Neural cell (in vitro differentiated cells): ENCODE results near the gene TAF11. TPM values are rescaled to one million over a fixed set of nuclear protein-coding genes. Genes with fewer than 3 reads are reported as not detected.

Source experiments
- H2AFZ ChIP-seq: fragments of 200-600, 300-800 bp; sonication (generic), shearing (Covaris generic); 2 replicates; pipeline ENCODE4 v1.6.0; 2014; ENCODE audit warnings: low read depth, mild to moderate bottlenecking, antibody characterized with exemption, low read length, moderate library complexity
- H3F3A ChIP-seq: fragments of 200-600 bp; shearing (Covaris generic); 2 replicates; pipeline ENCODE4 v1.6.1; 2016; ENCODE audit warnings: mild to moderate bottlenecking, moderate library complexity, mixed read lengths, antibody characterized with exemption, low read length; ENCODE audit not compliant: insufficient read depth, poor library complexity, severe bottlenecking
- H3K27ac ChIP-seq: fragments of 200-600, 300-800 bp; sonication (generic), shearing (Covaris generic); 2 replicates; pipeline ENCODE4 v1.5.1; 2014; ENCODE audit warnings: mild to moderate bottlenecking, low read length, moderate library complexity
- H3K27me3 ChIP-seq: fragments of 300-800, 200-600 bp; sonication (generic), shearing (Covaris generic); 2 replicates; pipeline ENCODE4 v1.6.0; 2014; ENCODE audit warnings: mild to moderate bottlenecking, low read depth, low read length, moderate library complexity; ENCODE audit not compliant: insufficient read depth
- H3K36me3 ChIP-seq: fragments of 300-800, 200-600 bp; sonication (generic), shearing (Covaris generic); 2 replicates; pipeline ENCODE4 v1.5.1; 2014; ENCODE audit warnings: mild to moderate bottlenecking, antibody characterized with exemption, low read length, moderate library complexity; ENCODE audit not compliant: insufficient read depth
- H3K4me2 ChIP-seq: fragments of 300-800, 200-600 bp; sonication (generic), shearing (Covaris generic); 2 replicates; pipeline ENCODE4 v1.6.0; 2014; ENCODE audit warnings: mild to moderate bottlenecking, low read length
- H3K4me3 ChIP-seq: fragments of 300-800, 200-600 bp; sonication (generic), shearing (Covaris generic); 2 replicates; pipeline ENCODE4 v1.5.1; 2014; ENCODE audit warnings: mild to moderate bottlenecking, low read length, moderate library complexity
- H3K79me2 ChIP-seq: fragments of 200-600 bp; shearing (Covaris generic); replicated peaks from 2 replicates; pipeline ENCODE4 v1.6.0; 2014; ENCODE audit warnings: mild to moderate bottlenecking, low read length, moderate library complexity; ENCODE audit not compliant: insufficient read depth
- H3K9ac ChIP-seq: fragments of 300-800, 200-600 bp; sonication (generic), shearing (Covaris generic); 2 replicates; pipeline ENCODE4 v1.6.1; 2016; ENCODE audit warnings: mild to moderate bottlenecking, low read length, mixed read lengths
- H3K9me2 ChIP-seq: fragments of 200-600 bp; shearing (Covaris generic); 2 replicates; pipeline ENCODE4 v1.6.1; 2016; ENCODE audit warnings: mild to moderate bottlenecking, low read length, mixed read lengths; ENCODE audit not compliant: insufficient read depth
- H3K9me3 ChIP-seq: fragments of 200-600, 300-800 bp; sonication (generic), shearing (Covaris generic); 2 replicates; pipeline ENCODE4 v1.6.1; 2016; ENCODE audit warnings: mild to moderate bottlenecking, mixed run types, low read length, moderate library complexity, mixed read lengths
- H4K20me1 ChIP-seq: fragments of 200-600 bp; shearing (Covaris generic); 2 replicates; pipeline ENCODE4 v1.6.1; 2016; ENCODE audit warnings: mild to moderate bottlenecking, mixed run types; ENCODE audit not compliant: insufficient read depth
- CTCF ChIP-seq: fragments of 450-650 bp; IDR thresholded peaks from 2 replicates; pipeline ENCODE4 v1.5.1; 2014; ENCODE audit warnings: antibody characterized with exemption, mild to moderate bottlenecking, moderate library complexity; ENCODE audit not compliant: poor library complexity, severe bottlenecking
- EP300 ChIP-seq: fragments of 450-650 bp; conservative IDR thresholded peaks from 2 replicates; pipeline ENCODE4 v1.6.1; 2014; ENCODE audit warnings: antibody characterized with exemption, mild to moderate bottlenecking, moderate library complexity; ENCODE audit not compliant: poor library complexity, severe bottlenecking
- EZH2 ChIP-seq: fragments of 200-600, 300-800 bp; shearing (Covaris generic), sonication (generic); IDR thresholded peaks from 2 replicates; pipeline ENCODE4 v1.6.1; 2014; ENCODE audit warnings: antibody characterized with exemption, low read length, borderline replicate concordance, mild to moderate bottlenecking; ENCODE audit not compliant: insufficient read depth, poor library complexity, severe bottlenecking
- MXI1 ChIP-seq: fragments of 450-650 bp; conservative IDR thresholded peaks from 2 replicates; pipeline ENCODE4 v1.6.1; 2014; ENCODE audit warnings: antibody characterized with exemption, mild to moderate bottlenecking; ENCODE audit not compliant: poor library complexity, severe bottlenecking
- POLR2AphosphoS5 ChIP-seq: IDR thresholded peaks from 2 replicates; pipeline ENCODE4 v1.6.1; 2012
- RAD21 ChIP-seq: fragments of 450-650 bp; conservative IDR thresholded peaks from 2 replicates; pipeline ENCODE4 v1.6.1; 2014; ENCODE audit warnings: antibody characterized with exemption, mild to moderate bottlenecking, moderate library complexity
- SMC3 ChIP-seq: fragments of 450-650 bp; conservative IDR thresholded peaks from 2 replicates; pipeline ENCODE4 v1.6.1; 2014; ENCODE audit warnings: antibody characterized with exemption, mild to moderate bottlenecking, moderate library complexity; ENCODE audit not compliant: poor library complexity
- TAF1 ChIP-seq: IDR thresholded peaks from 2 replicates; pipeline ENCODE4 v1.6.1; 2012; ENCODE audit warnings: low read depth
- polyA plus RNA-seq: library from polyadenylated mRNA; depleted of rRNA; stranded (reverse); fragments of >200 nt; gene quantifications from 2 replicates; pipeline ENCODE4 v1.2.3, GENCODE V29; 2014
- TF ChIP-seq, protein P1 (sequence below): IDR thresholded peaks from 2 replicates; pipeline ENCODE4 v1.6.1; 2012; ENCODE audit warnings: borderline replicate concordance

Gene TAF11
- polyA plus RNA-seq, 1 donor from 2014 or later, result 115 TPM

- Histone ChIP-seq H3K4me3 (no peak overlapping the region), H3K9ac (no peak overlapping the region), H2AFZ (no peak overlapping the region), H3K27me3 (no peaks in the 10 kb centered on the region), H3K79me2 (no peaks in the 10 kb centered on the region), H3K4me2 (no peak overlapping the region), H3K9me3 (no peaks in the 10 kb centered on the region), H3K9me2 (no peaks in the 10 kb centered on the region), H4K20me1 (no peaks in the 10 kb centered on the region), H3K36me3 (no peaks in the 10 kb centered on the region), H3K27ac (no peak overlapping the region), H3F3A (no peaks in the 10 kb centered on the region)
- TF ChIP-seq MXI1, result no peak
- no peak for TF ChIP-seq POLR2AphosphoS5
- TF ChIP-seq, protein P1, sequence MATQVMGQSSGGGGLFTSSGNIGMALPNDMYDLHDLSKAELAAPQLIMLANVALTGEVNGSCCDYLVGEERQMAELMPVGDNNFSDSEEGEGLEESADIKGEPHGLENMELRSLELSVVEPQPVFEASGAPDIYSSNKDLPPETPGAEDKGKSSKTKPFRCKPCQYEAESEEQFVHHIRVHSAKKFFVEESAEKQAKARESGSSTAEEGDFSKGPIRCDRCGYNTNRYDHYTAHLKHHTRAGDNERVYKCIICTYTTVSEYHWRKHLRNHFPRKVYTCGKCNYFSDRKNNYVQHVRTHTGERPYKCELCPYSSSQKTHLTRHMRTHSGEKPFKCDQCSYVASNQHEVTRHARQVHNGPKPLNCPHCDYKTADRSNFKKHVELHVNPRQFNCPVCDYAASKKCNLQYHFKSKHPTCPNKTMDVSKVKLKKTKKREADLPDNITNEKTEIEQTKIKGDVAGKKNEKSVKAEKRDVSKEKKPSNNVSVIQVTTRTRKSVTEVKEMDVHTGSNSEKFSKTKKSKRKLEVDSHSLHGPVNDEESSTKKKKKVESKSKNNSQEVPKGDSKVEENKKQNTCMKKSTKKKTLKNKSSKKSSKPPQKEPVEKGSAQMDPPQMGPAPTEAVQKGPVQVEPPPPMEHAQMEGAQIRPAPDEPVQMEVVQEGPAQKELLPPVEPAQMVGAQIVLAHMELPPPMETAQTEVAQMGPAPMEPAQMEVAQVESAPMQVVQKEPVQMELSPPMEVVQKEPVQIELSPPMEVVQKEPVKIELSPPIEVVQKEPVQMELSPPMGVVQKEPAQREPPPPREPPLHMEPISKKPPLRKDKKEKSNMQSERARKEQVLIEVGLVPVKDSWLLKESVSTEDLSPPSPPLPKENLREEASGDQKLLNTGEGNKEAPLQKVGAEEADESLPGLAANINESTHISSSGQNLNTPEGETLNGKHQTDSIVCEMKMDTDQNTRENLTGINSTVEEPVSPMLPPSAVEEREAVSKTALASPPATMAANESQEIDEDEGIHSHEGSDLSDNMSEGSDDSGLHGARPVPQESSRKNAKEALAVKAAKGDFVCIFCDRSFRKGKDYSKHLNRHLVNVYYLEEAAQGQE, result no peak
Observed at GRCh38 chr6:34930221-34930620, 42.4 kb upstream of the TAF11 start.

GRCh38 chr6:34929241-34929978 lies 41.6 kb upstream of the TAF11 start:
- Histone ChIP-seq H3F3A (no peaks in the 10 kb centered on the region), H3K27me3 (no peaks in the 10 kb centered on the region), H3K4me3 (no peak overlapping the region), H3K36me3 (no peaks in the 10 kb centered on the region), H3K4me2 (no peak overlapping the region), H4K20me1 (no peaks in the 10 kb centered on the region), H3K9ac (no peak overlapping the region), H3K27ac (no peak overlapping the region), H3K9me2 (no peaks in the 10 kb centered on the region), H3K79me2 (no peaks in the 10 kb centered on the region), H3K9me3 (no peaks in the 10 kb centered on the region), H2AFZ (no peak overlapping the region)
- TF ChIP-seq TAF1, result no peak
- TF ChIP-seq EZH2, result no peak
- no peak for TF ChIP-seq SMC3
- TF ChIP-seq, protein P1, result no peak
- no peak for TF ChIP-seq CTCF
- TF ChIP-seq POLR2AphosphoS5, result no peak
- no peak for TF ChIP-seq RAD21
- TF ChIP-seq MXI1, result no peak
- no peak for TF ChIP-seq EP300
